Muscle of leg (tissue), 11 donors: Measurements from ENCODE around the gene DUSP2. TPM values are rescaled to one million over a fixed set of nuclear protein-coding genes. Genes with fewer than 3 reads are reported as not detected.

Source experiments
- DNase-seq: peaks from one replicate; pipeline ENCODE4 v3.0.0; 2013
- H3K27ac ChIP-seq: one replicate; pipeline ENCODE4 v1.5.1; 2013; ENCODE audit warnings: mild to moderate bottlenecking, low read length, control low read depth
- H3K27me3 ChIP-seq: one replicate; pipeline ENCODE4 v1.6.1; 2013; ENCODE audit warnings: low read length; ENCODE audit not compliant: control insufficient read depth, insufficient read depth
- H3K36me3 ChIP-seq: one replicate; pipeline ENCODE4 v1.6.1; 2013; ENCODE audit warnings: low read length; ENCODE audit not compliant: control insufficient read depth, insufficient read depth
- H3K4me1 ChIP-seq: one replicate; pipeline ENCODE4 v1.6.1; 2013; ENCODE audit warnings: low read length; ENCODE audit not compliant: control insufficient read depth, insufficient read depth
- H3K4me3 ChIP-seq: one replicate; pipeline ENCODE4 v1.5.1; 2013; ENCODE audit warnings: low read length, control low read depth
- H3K9me3 ChIP-seq: replicated peaks from 2 replicates; pipeline ENCODE4 v1.6.1; 2013; ENCODE audit warnings: low read depth, low read length; ENCODE audit not compliant: control insufficient read depth
- WGBS: methylation state at CpG from one replicate; pipeline ENCODE4 v1.1.5; 2013; ENCODE audit warnings: missing lambda C conversion rate; ENCODE audit not compliant: insufficient coverage; 5-methylcytosine and 5-hydroxymethylcytosine counted together
- polyA plus RNA-seq, 8 donors: library from polyadenylated mRNA; unstranded; fragments of 120-200 nt; gene quantifications; one replicate each; pipeline versions ENCODE4 v1.2.1 to v1.2.3, GENCODE V29; 2013; ENCODE audit warnings: inconsistent platforms in 1 of 8, low replicate concordance in 1 of 8; ENCODE audit not compliant: insufficient read length in 8 of 8, insufficient read depth in 1 of 8
- total RNA-seq: library from RNA; stranded (reverse); fragments of 120-200 nt; gene quantifications from one replicate; pipeline ENCODE4 v1.2.4, GENCODE V29; 2013

The DUSP2 gene
- total and polyA plus RNA-seq, 9 donors = 2.2 to 10.2 (median 5.6) TPM

DNA sequence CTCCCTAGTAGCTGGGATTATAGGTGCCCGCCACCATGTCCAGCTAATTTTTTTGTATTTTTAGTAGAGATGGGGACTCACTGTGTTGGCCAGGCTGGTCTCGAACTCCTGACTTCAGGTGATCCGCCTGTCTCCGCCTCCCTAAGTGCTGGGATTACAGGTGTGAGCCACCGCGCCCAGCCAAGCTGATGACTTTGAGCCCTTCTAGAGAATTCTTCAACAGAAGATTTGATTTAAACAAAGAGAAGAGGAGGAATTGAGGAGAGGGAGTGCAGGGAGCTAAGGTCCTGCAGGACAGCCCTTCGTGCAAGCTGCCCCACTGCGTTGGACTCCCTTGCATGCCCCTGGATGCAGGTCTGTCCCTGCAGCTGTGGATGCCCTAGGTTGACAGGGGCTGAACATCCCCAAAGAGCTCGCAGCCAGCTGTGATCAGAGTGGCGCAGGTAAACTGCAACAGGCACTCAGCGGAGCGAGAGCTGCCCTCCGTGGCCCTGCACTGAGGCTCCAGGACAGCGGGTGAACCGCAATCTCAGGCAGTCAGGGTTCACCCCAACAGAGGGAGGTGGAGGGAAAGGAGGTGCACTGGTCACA is 42.5 kb downstream of the DUSP2 start:
- no peaks in the 10 kb centered on the region for H3K27me3 ChIP-seq
- H3K9me3 ChIP-seq = peaks cover 14% of the 10 kb centered on the region
- H3K4me1 ChIP-seq = peaks cover 27% of the 10 kb centered on the region
- H3K27ac ChIP-seq = no peak overlapping the region
- no peak for DNase-seq
- 96% methylated on average over 11 of the region's 15 CpGs for WGBS
- no peaks in the 10 kb centered on the region for H3K36me3 ChIP-seq
- no peak overlapping the region for H3K4me3 ChIP-seq

- H3K36me3 ChIP-seq = no peaks in the 10 kb centered on the region
- H3K9me3 ChIP-seq = peaks cover 12% of the 10 kb centered on the region
- no peak for DNase-seq
- 100% methylated on average over 1 of the region's 3 CpGs for WGBS
- H3K4me3 ChIP-seq = no peak overlapping the region
- H3K27me3 ChIP-seq = no peaks in the 10 kb centered on the region
- no peak overlapping the region for H3K27ac ChIP-seq
- peaks cover 19% of the 10 kb centered on the region for H3K4me1 ChIP-seq
These were observed 44.3 kb downstream of the DUSP2 start for GRCh38 chr2:96100893-96101304.

GRCh38 chr2:96099861-96100798 is 45.1 kb downstream of the DUSP2 start:
- no peak for DNase-seq

GRCh38 chr2:96098900-96099590 is 46.2 kb downstream of the DUSP2 start:
- Histone ChIP-seq H3K27me3 (peaks cover 2% of the 10 kb centered on the region), H3K4me3 (no peak overlapping the region), H3K4me1 (peaks cover 15% of the 10 kb centered on the region), H3K9me3 (no peaks in the 10 kb centered on the region), H3K36me3 (no peaks in the 10 kb centered on the region), H3K27ac (no peak overlapping the region)
- WGBS = 63% methylated on average over 8 of the region's 11 CpGs
- DNase-seq = no peak

More at GRCh38 chr2:96099861-96100798, 45.1 kb downstream of the DUSP2 start:
- H3K4me1 ChIP-seq = peaks cover 19% of the 10 kb centered on the region
- no peak overlapping the region for H3K27ac ChIP-seq
- H3K27me3 ChIP-seq = peaks cover 2% of the 10 kb centered on the region
- 63% methylated on average over 4 of the region's 12 CpGs for WGBS
- peaks cover 5% of the 10 kb centered on the region for H3K9me3 ChIP-seq
- H3K36me3 ChIP-seq = no peaks in the 10 kb centered on the region
- no peak overlapping the region for H3K4me3 ChIP-seq

- Histone ChIP-seq H3K36me3 (no peaks in the 10 kb centered on the region), H3K4me3 (no peak overlapping the region), H3K9me3 (no peaks in the 10 kb centered on the region), H3K27me3 (peaks cover 2% of the 10 kb centered on the region), H3K27ac (no peak overlapping the region), H3K4me1 (peaks cover 10% of the 10 kb centered on the region)
- WGBS = 75% methylated on average over 5 of the region's 7 CpGs
- DNase-seq = no peak
These were observed 47.1 kb downstream of the DUSP2 start for GRCh38 chr2:96097951-96098823.

DNA sequence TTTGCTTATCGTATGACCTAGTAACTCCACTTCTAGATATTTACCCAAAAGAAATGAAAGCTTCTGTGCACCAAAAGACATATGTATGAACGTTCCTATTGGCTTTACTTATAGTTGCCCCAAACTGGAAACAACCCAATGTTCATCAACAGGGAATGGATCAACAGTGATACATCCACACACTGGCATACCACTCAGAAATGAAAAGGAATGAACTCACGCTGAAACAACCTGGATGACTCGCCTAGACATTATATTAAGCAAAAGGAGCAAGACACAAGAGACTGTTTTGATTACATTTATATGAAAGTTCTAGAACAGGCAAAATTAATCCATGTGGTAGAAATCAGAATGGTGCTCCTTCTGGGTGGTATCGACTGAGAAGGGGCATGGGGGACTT is 47.8 kb downstream of the DUSP2 start:
- no peak overlapping the region for H3K4me3 ChIP-seq
- H3K4me1 ChIP-seq = peaks cover 12% of the 10 kb centered on the region
- no peaks in the 10 kb centered on the region for H3K36me3 ChIP-seq
- no peaks in the 10 kb centered on the region for H3K9me3 ChIP-seq
- WGBS = 83% methylated on average over 3 of the region's 5 CpGs
- no peak for DNase-seq
- peaks cover 2% of the 10 kb centered on the region for H3K27me3 ChIP-seq
- no peak overlapping the region for H3K27ac ChIP-seq

DNA sequence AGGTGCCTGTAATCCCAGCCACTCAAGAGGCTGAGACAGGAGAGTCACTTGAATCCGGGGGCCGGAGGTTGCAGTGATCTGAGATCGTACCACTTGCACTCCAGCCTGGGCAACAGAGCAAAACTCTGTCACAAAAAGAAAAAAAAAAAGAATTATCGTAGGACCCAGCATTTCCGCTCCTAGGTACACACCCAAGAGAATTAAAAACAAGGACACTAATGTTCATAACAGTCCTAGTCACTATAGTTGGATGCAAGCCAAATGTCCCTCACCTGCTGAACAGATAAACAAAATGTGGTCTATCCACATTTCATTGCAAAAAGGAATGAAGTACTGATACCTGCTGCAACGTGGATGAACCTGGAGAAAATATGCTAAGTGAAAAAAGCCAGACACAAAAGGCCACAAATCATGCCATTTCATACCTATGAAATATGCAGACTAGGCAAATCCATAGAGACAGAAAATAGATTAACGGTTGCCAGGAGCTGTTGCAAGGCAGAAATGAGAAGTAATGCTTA is 50.1 kb downstream of the DUSP2 start:
- H3K27ac ChIP-seq = no peak overlapping the region
- peaks cover 26% of the 10 kb centered on the region for H3K4me1 ChIP-seq
- 73% methylated on average over 4 of the region's 7 CpGs for WGBS
- no peaks in the 10 kb centered on the region for H3K36me3 ChIP-seq
- no peaks in the 10 kb centered on the region for H3K9me3 ChIP-seq
- H3K27me3 ChIP-seq = peaks cover 2% of the 10 kb centered on the region
- DNase-seq = no peak
- no peak overlapping the region for H3K4me3 ChIP-seq

DNA sequence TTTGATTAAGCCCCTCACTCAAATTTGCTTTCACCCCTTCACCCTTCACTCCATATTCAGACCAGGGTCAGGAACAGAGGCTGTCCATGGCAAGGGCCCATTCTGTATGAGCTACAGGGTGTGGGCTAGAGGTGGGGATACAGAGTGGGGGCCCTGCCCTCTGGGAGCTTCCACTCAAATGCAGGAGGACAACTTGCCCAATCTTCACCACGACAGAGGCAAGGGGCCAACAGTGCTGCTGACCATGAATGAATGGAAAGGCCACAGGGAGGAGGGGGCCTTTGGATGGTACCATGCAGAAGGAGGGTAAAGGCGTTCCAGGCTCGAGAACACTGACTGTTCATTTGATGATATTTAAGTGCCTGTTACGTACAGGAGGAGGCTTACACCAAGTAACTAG is 51.7 kb downstream of the DUSP2 start:
- H3K9me3 ChIP-seq = no peaks in the 10 kb centered on the region
- no peak overlapping the region for H3K4me3 ChIP-seq
- peaks cover 2% of the 10 kb centered on the region for H3K27me3 ChIP-seq
- WGBS = 89% methylated on average over 4 of the region's 4 CpGs
- no peaks in the 10 kb centered on the region for H3K36me3 ChIP-seq
- DNase-seq = no peak
- peaks cover 26% of the 10 kb centered on the region for H3K4me1 ChIP-seq
- H3K27ac ChIP-seq = no peak overlapping the region
